Measurements from ENCODE around the gene LRRC14B.
"Not testable (repeated sequence)": the region's sequence is repeated elsewhere in the genome, so short reads cannot be mapped to it uniquely, and the experiment has no call there.

LRRC14B gene

DNA sequence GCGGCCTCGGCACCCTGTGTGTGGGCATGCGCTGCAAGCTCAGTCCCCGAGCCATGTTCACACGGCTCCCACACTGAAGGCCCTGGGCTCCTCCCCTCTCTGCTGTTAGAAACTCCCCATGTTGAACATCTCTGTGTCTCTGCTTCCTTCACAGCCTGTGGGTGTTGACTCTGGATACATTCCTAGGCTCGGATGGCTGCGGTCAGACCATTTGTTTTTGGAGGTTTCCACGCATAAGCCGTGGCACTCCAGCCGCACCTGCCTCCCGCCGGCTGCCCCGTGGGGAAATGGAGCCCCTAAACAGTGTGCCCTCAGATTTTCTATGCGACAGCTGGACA is 31.2 kb upstream of the LRRC14B start:
- DNase-seq (ENCODE audit: low read depth) = no peak

- DNase-seq (ENCODE audit: low read depth) = no peak
These were observed 30.1 kb upstream of the LRRC14B start for GRCh38 chr5:160921-161802.

DNA sequence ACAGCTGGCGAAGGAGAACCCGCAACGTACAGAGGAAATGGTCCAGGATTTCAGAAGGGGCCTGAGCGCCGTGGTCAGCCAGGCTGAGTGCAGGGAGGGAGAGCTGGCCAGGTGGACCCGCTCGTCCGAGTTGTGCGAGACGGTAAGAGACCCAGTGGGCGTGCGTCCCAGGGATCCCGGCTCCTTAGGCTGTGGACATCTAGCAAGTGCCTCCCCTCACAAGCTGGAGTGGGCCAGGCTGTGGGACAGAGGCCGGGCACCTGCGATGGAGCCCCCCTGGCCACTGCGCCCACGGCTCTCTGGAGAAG is 29.5 kb upstream of the LRRC14B start:
- DNase-seq (ENCODE audit: low read depth) = no peak

DNA sequence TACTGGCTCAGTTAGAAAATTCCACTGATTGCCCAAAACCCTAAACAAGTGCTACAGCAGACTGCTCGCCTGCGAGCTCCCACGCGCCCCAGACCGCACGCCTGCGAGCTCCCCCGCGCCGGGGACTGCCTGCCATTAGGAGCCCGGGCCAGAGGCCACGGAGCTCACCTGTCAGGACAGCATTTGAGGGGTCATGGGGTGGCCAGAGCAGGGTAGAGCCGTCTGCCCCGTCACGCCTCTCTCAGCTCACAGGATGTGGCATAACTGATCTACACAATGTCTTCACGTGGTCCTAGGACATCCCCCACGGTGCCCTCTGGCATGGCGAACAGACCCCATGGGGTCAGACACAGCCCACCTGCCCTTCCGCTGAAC is 29.1 kb upstream of the LRRC14B start:
- DNase-seq (ENCODE audit: low read depth) = no peak

DNA sequence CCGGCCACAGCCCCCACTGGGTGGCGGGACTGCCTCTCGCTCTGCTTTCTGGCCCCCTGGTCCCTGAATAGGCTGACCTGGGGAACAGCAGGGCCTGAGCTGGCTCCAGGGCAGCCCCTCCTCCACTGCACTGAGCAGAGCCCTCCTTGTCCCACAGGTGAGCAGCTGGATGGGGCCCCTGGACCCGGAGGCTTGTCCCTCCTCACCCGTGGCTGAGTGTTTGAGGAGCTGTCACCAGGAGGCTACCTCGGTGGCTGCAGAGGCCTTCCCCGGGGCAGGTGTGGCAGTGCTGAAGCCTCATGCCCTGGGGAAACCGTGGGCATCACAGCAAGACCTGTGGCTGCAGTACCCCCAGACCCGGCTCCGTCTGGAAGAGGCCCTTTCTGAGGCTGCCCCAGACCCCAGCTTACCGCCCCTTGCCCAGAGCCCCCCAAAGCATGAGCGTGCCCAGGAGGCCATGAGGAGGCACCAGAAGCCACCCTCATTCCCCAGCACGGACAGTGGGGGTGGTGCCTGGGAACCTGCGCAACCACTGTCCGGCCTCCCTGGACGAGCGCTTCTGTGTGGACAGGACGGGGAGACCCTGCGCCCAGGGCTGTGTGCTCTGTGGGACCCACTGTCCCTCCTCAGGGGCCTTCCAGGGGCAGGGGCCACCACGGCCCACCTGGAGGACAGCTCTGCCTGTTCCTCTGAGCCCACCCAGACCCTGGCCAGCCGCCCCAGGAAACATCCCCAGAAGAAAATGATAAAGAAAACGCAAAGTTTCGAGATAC is 28.5 kb upstream of the LRRC14B start:
- no peak for DNase-seq (ENCODE audit: low read depth)

DNA sequence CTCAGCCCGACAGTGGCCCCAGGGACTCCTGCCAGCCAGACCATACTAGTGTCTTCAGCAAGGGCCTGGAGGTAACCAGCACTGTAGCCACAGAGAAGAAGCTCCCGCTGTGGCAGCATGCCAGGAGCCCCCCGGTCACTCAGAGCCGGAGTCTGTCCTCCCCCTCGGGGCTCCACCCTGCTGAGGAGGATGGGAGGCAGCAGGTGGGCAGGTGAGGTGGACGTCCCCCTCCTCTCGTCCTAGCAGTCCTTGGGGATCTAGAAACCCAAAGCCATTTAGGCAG is 28.0 kb upstream of the LRRC14B start:
- no peak for DNase-seq (ENCODE audit: low read depth)

GRCh38 chr5:163841-164240 is 27.5 kb upstream of the LRRC14B start:
- DNase-seq (ENCODE audit: low read depth) = no peak

GRCh38 chr5:164244-164643 is 27.1 kb upstream of the LRRC14B start:
- no peak for DNase-seq (ENCODE audit: low read depth)

DNA sequence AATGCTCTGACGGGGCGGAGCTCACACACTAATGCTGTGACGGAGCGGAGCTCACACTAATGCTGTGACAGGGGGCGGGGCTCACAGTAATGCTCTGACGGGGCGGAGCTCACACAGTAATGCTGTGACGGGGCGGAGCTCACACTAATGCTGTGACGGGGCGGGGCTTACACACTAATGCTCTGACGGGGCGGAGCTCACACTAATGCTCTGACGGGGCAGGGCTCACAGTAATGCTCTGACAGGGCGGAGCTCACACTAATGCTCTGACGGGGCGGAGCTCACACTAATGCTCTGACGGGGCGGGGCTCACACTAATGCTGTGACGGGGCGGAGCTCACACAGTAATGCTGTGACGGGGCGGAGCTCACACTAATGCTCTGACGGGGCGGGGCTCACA is 26.5 kb upstream of the LRRC14B start:
- not testable (repeated sequence) for DNase-seq (ENCODE audit: low read depth)

GRCh38 chr5:166441-167372 is 24.6 kb upstream of the LRRC14B start:
- DNase-seq (ENCODE audit: low read depth) = no peak

GRCh38 chr5:167511-167910 is 23.8 kb upstream of the LRRC14B start:
- DNase-seq (ENCODE audit: low read depth) = no peak

- no peak for DNase-seq (ENCODE audit: low read depth)
These were observed 23.2 kb upstream of the LRRC14B start for GRCh38 chr5:167982-168660.

DNA sequence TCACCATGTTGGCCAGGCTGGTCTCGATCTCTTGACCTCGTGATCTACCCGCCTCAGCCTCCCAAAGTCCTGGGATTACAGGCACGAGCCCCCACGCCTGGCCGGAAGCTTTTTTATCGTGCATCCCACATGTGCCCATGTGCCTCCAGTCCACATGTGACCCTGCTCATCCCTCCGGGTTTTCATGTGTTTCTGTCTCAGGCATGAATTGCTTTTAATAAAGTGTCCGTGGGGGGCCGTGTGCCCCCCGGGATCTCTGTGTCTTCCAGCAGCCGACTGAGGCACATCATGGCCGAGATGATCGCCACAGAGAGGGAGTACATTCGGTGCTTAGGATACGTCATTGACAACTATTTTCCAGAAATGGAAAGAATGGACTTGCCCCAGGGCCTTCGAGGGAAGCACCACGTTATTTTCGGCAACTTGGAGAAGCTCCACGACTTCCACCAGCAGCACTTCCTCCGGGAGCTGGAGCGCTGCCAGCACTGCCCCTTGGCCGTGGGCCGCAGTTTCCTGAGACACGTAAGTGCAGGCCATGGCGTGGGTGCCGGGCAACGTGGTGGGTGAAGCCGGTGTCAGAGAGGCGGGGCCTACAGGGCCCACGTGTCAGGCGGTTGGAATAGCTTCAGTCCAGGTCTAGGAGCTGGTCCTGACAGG is 22.1 kb upstream of the LRRC14B start:
- DNase-seq (ENCODE audit: low read depth) = no peak

GRCh38 chr5:169728-170094 is 21.6 kb upstream of the LRRC14B start:
- DNase-seq (ENCODE audit: low read depth) = no peak

GRCh38 chr5:170971-171800 is 20.1 kb upstream of the LRRC14B start:
- DNase-seq (ENCODE audit: low read depth) = no peak

GRCh38 chr5:171801-172331 is 19.4 kb upstream of the LRRC14B start:
- no peak for DNase-seq (ENCODE audit: low read depth)

DNA sequence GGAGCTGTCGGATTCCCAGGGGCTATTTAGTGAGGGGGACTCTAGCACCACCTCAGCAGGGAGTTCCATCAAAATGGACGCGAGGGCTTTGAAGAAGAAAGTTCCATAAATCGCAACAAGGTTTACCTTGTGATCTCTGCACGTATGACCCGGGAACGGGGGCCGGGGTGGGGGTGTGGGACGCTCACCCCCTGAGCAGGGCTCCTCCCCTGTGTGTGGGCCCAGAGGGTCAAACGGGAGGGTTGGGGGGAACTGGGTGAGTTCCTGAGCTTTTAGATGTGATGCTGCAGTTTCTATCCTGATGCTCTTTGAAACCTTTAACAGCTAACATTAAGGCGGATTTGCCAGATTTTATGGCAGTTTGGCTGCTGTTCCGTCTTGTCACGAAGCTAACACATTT is 18.9 kb upstream of the LRRC14B start:
- no peak for DNase-seq (ENCODE audit: low read depth)

DNA sequence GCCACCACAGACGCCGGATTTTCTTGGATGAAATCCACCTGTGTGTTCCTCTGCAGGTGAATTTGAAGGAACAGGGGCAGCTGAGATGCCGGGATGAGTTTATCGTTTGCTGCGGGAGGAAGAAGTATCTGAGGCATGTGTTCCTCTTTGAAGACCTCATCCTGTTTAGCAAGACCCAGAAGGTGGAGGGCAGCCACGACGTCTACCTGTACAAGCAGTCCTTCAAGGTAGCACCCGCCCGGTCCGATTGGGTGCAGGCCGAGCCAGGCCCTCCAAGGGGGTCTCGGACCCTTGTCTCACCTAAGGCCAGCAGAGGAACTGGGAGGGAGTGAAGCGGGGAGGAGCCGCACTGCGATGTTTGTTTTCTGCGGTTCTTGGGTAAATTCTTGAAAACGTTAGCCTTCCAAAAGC is 18.4 kb upstream of the LRRC14B start:
- no peak for DNase-seq (ENCODE audit: low read depth)

GRCh38 chr5:173392-174290 is 17.7 kb upstream of the LRRC14B start:
- no peak for DNase-seq (ENCODE audit: low read depth)

DNA sequence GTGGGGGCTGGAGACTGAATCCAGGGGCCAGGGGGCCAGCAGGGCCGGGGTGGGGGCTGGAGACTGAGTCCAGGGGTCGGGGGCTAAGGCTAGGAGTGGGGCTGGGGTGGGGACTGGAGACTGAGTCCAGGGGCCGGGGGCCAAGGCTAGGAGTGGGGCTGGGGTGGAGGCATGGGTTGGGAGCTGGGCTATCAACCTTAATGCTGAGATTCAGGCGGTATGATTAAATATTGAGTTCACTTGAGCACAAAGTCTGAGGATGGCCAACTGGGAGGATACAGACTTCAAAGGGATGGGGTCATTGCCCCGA is 17.0 kb upstream of the LRRC14B start:
- no peak for DNase-seq (ENCODE audit: low read depth)

Data from T-helper 22 cell (primary cell).